NCI-H82 treated with DMSO at 0.1 percent for 48 hours (cell line): ENCODE measurements around the gene ENOX2.

Experiments used
- DNase-seq: peaks from one replicate; lab custom pipeline; 2025; ENCODE audit not compliant: unreplicated experiment; lab: John Stamatoyannopoulos, UW

The ENOX2 gene

DNA sequence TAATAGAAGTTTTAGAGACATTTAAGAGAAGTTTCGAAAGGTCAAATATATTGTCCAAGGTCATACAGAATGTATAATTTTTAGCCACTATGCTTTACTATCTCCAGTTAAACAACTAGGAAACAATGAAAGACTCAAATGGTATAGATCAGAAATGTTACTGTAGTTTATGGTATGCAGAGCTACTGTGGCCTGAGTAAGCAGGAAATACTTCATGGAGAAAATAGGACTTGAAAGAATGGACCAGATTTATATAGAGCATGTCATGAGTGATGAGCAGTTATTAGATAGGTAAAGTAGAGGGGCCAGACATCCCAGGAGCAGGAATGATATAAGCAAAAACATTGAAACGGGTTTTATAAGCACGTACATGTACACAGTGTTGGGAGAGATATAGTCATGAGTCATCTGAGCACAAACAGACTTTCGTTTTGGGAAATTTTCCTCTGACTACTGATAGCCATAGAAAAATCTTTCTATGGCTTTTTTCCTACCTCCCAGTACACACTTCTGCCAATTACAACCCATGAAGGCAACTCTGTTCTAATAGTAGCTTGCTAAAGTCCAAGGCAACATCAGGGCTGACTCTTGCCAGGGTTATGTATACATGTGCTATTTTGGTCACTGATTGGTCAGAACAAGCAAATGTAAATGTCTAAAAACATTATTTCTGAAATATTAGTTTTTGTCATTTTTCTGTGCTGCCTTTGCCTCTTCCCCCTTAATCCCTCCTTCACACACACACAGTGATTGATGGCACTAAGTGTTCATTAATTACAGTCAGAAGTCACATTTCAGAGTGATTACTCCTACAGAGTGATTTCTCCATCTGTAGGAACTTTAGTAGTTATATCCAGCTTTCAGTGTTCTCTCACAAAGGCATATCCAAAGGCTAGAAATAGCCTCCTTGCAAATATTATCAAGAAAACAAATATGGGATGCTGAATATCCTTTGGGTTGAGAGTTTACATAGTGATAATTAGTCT is 198.7 kb downstream of the ENOX2 start:
- no peak for DNase-seq

DNA sequence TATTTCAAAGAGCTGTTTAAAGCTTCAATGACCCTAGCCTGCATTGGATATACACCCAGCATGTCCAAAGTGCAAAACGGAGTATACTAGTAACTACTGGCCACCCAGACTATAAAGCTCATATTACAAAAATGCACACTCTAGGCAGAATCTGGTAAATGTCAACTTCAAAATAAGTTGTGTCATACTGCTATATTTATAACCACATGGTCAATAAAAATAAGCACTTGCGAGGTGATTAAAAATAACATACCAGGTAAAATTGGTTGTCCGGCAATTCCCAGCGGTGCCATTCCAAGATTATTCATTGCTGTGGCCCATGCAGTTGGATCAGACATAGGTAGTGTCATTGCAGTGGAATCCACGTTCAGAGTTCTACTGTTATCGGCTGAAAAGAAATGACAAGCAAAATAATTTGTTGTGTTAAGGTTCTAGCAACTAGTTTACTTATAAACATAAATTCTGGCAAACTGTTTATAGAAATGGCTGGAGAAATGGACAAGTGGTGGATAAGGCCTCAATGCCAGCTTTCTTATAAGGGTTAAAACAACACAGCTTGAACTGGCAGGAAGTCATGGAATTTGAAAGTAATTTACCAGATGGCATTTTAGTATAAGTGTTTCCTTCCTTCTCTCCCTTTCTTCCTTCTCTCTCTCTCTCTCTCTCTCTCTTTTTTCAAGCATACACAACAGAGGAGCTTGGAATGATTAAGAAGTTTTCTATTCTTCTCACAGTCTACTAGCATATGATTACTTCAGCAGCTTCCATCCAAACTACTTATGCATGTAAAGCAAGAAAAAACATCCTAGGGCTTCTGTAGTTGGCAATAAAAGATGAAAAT is 199.9 kb downstream of the ENOX2 start:
- DNase-seq, result no peak

DNA sequence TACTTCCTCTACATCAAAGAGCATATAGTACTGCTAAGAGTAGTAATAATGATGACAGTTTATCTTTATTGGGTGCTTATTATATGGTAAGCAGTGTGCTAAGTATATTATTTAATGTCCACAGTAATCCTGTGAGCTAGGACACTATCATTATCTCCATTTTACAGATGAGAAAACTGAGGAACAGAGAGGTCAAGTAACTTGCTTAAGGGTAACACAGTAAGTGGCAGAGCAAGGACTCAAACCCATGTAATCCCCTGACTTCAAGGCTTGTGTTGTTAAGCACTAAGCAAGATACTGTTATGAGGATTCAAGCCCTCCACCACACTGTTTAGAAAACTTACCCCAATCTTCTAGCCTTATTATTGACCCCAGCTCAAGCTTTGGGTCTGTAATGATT is 202.4 kb downstream of the ENOX2 start:
- no peak for DNase-seq

GRCh38 chrX:130699618-130700017 is 203.4 kb downstream of the ENOX2 start:
- no peak for DNase-seq

DNA sequence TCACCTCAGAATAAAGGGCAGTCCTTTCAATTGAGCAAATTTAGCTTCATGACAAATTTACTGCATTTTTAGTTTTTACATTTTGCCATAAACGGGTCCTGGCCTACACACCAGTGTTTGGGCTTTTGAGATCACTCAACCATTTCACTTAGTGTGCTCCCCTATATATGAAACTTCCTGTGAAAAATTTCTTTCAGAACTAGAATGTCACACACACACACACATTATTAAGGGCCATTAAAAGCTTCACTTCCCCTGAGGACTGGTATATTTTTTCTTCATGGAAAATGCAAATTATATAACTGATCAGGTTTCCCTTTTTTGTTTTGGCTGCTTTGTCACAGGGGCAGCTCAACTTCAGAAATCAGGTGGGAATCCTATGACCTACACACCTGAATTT is 206.5 kb downstream of the ENOX2 start:
- DNase-seq, result no peak

DNA sequence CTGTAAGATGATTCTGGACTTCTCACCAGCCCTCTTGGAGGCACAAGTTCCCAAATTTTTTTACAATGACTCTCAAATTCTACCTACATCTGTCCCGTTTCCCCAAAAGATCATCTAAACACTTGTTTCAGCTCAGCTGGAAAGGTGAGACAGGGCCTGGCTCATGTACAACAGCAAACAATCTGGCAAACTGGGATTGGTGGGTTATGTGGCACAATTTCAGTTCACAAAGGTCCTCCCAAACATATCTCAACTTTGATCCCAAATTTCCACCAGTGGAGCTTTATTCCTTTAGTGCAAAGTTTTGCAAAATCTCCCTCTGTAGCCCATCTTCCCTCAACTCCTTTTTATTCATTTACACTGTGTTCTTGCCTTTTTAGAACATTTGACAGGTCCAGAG is 207.1 kb downstream of the ENOX2 start:
- no peak for DNase-seq

- DNase-seq, result no peak
Observed at GRCh38 chrX:130694983-130695382, 208.0 kb downstream of the ENOX2 start.

DNA sequence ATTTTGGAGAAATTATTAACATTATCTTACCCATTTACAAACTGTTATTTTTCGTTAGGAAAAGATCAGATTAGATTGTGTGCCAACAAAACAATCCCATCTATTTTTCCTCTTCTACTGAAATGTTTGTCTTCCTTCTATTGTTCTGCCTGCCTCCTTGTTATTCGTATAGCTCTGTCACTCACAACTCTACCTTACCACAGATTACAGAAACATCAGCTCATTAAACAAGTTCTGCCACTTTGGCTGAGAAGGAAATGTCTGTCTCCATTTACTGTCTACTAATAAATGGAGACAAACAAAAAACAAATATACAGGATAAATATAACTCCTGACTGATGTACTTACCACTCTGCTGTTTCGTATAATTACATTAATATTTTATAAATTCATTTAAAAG is 211.4 kb downstream of the ENOX2 start:
- DNase-seq, result no peak

GRCh38 chrX:130688360-130688759 is 214.6 kb downstream of the ENOX2 start:
- DNase-seq, result no peak

DNA sequence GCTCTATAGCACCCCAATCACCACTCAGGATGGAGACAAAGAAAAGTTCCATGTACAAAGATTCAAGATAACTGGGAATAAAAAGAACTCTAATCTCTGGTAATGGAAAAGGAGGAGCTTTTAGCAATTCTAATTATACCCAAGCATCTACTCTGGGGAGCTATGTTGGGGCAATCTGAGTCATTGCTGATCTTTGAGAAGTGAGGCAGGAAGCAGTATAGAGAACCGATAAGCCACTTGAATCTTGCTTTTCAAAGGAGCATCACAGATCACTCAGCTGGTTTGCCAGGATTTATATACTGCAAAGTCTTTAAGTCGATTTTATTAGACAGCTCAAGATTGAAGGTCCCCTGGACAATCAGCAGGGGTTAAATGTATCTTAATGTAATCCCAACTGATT is 220.0 kb downstream of the ENOX2 start:
- DNase-seq, result peak; percentile 67

DNA sequence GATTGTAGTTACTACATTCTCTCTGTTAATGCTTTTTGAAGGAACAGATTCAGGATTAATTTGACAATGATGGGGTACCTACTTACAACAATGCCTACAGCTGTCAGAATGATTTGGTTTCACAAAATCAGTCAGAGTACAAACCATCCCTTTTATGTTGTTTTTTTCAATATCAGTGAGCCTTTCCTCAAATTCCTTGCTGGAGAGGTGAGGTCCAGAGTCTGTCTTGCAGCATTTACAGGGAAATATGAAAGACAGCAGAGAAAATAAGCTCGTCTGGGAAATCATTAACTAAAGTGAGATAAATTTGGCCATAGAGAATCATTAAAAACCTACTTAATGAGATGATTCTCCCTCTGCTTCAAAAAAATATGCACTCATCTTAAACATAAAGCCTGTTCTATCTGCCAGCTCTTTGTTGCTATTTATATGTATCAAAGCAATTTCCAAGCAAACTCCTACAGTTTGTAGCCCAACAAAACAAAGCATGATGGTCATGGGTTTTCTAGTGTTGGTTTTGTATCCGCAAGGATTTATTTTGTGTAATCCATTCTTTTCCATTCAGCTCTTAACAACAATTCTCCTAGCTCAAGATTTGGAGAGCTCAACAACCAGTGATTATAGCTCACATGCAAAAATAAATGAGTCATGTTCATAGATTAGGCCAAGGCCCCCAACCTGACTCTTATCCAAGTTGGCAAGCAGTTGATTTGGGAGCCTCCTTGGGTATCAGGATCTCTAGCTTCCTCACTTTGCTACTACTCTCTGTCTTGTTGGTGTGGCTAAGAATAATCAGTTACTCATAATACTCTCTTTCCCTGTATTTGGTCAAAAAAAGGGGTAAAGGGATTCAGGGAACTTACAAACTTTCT is 222.6 kb downstream of the ENOX2 start:
- no peak for DNase-seq

DNA sequence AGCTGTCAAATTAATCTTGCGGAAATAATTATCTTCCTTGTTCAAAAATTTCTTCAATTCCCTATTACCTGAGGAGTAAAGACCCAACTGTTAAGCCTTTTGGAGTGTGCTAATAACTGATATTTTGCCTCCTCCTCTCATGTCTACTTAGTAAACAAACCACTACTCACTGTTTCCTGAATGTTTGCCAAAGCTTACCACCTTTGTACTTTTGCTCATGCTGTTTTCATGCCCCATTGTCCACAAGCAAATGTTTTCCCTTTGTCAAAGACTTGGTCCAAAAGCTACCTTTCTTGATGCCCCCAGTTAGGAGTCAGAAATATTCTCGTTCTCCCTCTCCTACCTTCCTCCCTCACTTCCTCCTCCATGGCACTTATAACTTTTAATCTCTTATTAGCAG is 226.1 kb downstream of the ENOX2 start:
- DNase-seq, result no peak

DNA sequence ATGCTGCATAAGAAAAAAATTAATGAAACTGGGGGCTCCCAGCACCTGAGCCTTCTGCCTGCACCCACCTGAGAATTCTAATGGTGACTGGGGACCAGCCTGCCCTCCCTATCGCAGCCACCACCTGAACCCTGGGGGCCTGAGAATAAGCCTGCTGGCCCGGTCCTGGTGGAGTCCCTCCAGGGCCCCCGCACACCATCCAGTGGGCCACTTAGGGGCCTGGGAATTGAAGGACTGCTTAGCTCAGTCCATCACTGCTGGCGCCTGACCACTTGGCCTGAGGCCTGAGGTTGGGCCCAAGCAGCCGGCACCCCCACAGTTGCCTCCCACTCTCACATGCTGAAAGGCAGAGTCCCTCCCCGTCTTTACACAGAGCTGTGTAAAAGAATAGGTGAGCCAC is 230.8 kb downstream of the ENOX2 start:
- DNase-seq, result no peak

- no peak for DNase-seq
Observed at GRCh38 chrX:130669233-130669632, 233.8 kb downstream of the ENOX2 start.

- DNase-seq, result no peak
Observed at GRCh38 chrX:130665263-130665662, 237.7 kb downstream of the ENOX2 start.

DNA sequence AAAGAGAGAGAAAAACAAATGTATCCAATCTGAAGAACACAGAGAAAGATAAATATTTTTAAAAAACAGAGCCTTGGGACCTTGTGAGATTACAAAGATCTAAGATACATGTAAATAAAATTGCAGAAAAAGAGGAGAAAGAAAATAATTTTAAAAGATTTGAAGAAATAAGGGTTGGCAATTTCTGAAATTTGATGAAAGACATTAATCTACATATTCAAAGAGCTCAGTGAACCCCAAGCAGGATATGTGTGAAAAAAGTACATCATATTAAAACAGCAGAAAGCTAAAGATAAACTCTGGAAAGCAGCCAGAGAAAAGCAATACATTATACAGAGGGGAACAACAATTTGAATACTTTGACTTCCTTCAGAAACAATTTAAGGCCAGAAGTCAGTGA is 244.7 kb downstream of the ENOX2 start:
- DNase-seq, result no peak

DNA sequence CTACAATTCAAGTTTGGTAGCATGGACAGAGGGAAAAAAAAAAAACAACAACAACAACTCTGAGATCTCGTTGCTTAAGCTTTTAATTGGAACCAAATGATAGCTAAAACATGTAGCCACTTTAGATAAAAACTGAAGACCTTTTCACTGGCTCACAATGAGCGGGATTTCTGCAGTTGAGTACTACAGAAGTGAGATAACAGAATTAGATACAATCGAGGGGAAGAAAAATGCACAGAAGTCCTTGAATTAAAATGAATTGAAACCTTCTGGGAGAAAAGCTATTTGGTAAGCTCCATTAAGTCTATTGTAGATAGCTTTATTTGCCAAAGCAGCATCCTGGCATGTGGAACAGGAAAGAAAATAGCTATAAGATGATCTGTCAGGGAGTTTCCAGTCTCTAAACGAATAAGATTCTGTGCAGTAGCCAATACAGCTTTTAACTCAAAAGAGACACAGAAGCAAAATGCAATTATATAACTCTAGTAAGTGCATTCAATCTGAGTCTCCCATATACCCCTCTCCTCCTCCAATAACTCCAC is 248.5 kb downstream of the ENOX2 start:
- no peak for DNase-seq

GRCh38 chrX:130652824-130653578 is 250.0 kb downstream of the ENOX2 start:
- no peak for DNase-seq

DNA sequence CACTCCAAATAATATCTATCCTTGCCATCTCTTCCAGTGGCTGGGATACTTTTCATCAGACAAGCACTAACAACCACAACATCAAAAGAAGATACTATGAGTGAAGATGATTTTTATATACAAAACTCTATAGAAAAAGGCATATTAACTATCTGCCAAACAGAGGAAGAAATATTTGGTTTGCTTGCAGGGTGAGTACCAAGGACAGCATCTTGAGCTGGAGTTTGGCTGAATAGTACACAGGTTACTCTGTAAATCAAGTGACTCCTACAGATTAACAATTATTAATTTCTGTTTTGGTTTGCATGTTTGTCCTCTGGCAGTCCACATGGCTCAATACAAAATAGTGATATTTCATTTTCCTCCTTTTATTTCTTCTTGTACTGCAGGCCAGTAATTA is 253.3 kb downstream of the ENOX2 start:
- DNase-seq, result no peak

- DNase-seq, result no peak
Observed at GRCh38 chrX:130647468-130647867, 255.5 kb downstream of the ENOX2 start.
